T-helper 1 cell (primary cell): ENCODE results near the gene DDX10.

Experiments
- DNase-seq, 5 donors: peaks; one replicate each; pipeline ENCODE4 v3.0.0-alpha.2; 2012 to 2020

The DDX10 gene

GRCh38 chr11:108947654-108948570 lies 283.0 kb downstream of the DDX10 start:
- DNase-seq = no peak

DNA sequence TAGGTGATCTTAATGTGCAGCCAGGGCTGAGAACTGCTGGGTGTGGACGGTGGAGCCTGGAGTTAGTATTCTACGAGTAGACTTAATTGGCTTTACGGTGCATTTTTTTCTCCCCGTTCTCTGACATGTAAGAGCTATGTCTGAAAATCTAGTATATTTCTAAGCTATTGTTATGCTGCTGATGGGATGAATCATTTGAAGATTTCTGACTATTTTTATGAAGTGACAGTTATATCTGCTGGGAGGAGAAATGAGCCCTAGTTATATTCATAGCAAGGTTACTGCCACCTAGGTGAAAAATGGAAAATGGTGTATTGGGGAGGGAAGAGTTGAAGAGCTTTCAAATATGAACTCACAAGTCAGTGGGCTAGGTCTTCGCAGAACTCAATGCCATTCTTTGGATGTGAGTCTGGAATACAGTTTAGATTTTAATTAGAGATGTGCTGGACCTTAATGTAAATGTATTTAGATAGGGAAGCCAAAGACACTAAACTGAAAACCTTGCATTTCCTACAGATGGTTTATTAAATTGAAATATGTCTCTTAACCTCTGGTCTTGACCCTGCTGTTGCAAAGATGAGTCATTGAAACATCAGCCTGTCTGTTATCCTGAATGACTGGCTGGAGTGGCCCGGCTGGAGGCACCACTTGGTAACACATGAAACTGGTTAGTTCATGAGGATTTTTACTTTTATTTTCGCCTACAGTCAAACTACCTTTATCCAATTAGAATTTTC lies 293.7 kb downstream of the DDX10 start:
- DNase-seq = no peak

DNA sequence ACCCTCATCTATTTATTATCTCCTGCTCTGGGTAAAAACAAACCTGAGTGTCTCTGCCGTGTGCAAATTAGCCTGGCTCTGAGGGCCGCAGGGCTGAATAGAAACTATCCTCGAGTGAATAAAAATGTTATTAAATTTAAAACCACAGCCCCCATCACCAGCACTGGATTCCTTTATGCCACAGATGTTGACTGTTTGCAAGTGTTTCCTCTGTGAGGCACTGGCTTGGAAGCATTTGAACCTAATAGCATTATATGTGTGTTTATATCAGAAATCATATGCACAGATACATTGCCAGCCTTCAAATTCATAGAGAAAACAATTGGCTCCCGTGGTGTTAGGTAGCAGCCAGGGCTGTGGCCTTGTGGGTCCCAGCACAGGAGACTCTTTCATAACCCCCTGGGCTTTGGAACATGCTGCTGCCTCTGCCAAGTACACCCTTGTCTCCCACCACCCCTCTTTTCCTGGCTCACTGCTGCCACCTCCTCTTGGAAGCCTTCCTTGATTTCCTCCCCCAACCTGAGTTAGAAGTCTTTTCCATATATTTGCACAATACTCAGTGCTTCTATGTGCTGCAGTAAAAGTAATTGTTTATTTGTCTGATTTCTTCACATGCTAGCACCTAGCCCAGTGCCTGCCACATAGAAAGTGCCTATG lies 294.4 kb downstream of the DDX10 start:
- DNase-seq = no peak

DNA sequence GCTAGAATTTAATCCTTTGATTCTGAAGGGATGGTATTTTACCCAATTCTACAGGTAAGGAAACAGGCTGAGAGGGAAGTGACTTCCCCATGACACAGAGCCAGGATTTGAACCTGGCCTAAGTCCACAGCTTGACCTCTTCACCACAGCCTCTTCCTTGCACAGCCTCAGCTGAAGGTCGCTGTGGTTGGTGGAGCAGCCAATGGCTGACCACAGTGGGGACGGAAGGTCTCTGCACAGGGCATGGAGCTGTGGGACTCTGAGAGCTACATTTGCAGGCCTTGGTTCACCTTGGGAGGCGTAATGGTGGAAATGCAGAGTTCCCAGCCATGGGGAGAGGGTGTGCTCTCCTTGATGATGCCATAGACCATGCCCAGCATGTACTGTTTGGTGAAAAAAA lies 295.0 kb downstream of the DDX10 start:
- no peak for DNase-seq

DNA sequence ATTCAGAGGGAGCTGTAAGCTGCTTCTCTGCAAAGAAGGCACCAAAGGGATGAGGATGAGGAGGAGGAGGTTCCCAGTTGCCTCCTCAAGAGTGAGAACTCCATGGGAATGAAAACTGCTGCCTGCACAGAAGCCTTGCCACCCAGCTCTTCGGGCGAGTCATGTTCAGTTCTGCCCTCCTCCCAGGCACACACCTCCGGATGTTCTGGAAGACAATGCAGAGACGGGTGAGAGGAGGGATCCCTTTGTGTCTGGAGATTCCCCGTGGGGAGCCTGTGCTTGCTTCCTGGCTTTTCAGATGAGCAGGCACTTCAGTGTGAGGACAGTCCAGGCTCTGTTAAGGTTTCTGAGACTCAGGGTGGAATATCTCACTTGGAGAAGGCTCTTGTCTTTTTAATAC lies 295.6 kb downstream of the DDX10 start:
- DNase-seq = no peak

DNA sequence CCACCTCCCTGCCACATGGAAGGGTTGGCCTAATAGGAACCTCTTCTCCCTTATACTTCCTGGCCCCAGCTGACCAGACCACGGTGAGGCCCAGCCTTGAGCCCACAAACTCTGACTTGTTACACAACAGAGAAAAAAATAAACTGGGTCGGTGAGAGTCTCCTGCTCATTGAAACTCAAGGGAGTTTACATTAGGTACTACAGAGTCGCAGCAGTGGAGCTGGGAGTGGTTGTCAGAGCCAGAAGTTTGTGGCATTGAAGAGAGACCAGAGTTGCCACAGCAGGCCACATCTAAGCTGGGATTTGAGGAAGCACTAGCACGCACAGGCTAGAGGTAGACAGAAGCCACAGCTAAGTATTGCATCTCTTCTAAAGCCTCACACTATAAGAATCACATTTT lies 296.2 kb downstream of the DDX10 start:
- DNase-seq = no peak

DNA sequence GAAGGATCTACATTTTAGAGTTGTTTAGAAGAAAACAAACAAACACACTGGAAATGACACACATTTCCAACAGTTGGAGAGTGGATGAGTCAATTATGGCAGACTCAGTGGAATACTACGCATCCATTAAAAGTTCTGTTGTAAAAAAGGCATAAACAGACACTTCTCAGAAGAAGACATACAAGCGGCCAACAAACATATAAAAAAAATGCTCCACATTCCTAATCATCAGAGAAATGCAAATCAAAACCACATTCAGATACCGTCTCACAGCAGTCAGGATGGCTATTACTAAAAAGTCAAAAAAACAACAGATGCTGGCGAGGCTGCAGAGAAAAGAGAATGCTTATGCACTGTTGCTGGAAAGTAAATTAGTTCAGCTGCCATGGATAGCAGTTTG lies 298.2 kb downstream of the DDX10 start:
- no peak for DNase-seq

DNA sequence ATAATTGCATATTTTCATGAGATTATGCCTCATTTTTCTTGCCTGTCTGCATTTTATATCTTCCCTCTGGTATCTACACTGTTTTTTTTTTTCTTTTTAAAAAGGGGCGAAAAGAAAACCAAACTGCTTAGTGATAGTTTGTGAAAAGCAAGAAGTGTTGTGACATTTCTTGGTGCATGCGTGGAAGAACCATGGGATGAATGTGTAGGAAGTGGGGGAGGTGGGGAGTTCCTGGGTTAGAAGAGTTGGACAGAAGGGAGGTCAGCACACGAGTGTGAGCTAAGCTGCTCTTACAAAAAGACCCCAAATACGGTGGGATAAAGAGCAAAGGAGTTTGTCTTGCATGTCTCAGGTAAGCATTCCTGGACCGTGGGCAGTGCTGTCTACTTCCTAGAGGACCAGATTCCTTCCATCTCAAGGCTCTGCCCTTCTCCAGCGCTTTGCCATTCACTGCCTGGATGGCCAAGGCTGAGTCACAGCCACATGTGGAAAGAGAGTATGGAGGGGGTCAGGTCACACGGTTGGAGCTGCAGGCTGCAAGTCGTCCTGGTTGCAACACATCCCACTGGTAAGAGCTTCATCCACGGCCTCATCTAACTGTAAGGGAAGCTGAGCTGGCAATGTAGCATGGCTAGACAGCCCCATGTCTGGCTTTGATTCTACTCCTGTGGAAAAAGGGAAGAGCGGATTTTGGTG lies 300.6 kb downstream of the DDX10 start:
- no peak for DNase-seq

DNA sequence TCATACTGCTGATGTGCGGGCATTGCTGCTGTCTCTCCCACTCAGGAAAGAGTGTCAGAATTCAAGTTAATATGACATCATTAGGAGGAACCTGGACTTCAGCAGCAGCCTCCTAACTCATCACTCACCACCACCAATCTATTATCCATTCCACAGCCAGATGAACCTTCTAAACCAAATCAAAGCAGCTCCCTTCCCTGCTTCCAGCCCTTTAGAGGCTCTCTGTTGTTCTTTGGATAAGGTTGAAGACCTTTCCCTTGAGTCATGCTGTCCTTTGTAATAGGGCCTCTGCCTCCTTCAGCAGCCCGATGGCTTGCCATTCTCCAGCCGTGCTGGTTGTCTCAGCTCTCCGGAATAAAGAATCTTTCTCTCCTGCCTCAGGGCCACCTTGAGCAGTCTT lies 301.3 kb downstream of the DDX10 start:
- no peak for DNase-seq

DNA sequence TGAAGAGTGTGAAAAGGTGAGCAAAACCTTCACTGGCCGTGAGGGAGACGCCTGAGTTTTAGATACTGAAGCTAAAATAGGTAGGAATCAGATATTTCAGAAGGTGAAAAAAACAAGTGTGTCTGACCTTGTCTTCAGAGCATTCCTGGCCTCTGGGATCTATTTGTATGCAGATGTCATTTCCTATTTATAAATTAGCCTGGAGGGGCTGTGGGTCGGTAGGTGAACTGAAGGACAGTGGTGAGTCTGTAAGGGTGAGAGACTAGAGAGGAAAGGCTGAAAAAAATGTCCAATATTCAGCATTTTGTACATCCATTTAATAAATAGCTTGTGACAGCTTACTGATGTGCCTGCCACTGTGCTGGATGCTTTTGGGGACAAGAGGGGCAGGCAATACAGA lies 302.1 kb downstream of the DDX10 start:
- DNase-seq = no peak

GRCh38 chr11:108967571-108967970 lies 302.7 kb downstream of the DDX10 start:
- DNase-seq = no peak

GRCh38 chr11:108970221-108970991 lies 305.5 kb downstream of the DDX10 start:
- DNase-seq = no peak

DNA sequence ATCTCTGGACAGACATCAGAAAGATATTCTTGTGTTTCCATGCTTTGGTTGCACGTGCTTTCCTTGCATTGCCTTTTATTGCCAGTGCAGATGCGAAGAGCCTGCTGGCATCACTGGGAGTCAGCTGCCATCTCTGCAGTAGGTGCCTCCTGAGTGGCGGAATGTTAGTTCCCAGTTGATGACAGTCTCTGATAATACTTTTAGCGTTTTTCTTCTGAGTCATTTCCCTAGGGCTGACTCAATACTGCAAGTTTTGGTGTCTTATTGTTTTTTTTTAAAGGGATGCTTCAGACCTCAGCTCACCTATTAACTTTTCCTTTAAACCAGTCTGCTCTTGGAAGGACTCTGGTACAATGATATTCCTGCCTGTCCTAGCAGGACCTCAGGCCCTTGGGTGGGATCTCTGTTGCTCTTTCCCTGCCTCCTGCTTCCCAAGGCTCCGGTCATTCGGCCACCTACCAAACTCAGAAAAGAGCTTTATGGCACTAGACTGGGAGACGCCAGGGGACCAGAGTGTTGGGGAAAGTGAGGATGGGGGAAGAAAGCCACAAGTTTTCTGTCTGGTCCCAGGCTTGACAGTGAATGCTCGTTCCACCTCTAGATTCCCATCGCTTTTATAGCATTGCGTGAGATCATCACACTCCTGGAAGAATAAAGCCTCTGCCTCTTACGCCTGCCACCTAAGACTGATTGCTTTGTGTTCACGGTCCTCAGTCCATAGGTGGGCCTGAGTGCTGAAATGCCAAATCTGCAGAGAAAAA lies 308.7 kb downstream of the DDX10 start:
- DNase-seq = no peak

- no peak for DNase-seq
Observed at GRCh38 chr11:108975026-108975425, 310.2 kb downstream of the DDX10 start.

GRCh38 chr11:108975641-108976071 lies 310.8 kb downstream of the DDX10 start:
- DNase-seq = no peak

GRCh38 chr11:108983636-108984420 lies 319.0 kb downstream of the DDX10 start:
- no peak for DNase-seq

DNA sequence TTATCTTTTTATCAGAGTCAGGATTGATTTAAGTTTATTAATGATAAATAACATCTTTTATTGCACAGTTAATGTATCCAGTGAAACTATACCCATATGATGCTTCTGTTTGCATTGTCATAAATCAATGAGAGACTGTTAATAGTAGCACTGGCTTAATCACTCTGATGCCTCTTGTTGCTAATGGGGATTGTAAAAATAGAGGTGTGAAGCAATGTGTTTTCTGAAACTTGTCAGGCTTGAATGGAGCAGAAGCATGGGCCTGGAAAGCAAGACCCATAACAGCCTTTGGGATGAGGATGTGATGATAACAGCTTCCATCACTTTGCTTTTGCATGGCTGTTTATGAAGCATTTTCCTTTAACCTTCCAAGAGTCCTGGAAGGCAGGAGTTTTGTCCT lies 319.7 kb downstream of the DDX10 start:
- no peak for DNase-seq

- DNase-seq = no peak
Observed at GRCh38 chr11:108985236-108985944, 320.5 kb downstream of the DDX10 start.

DNA sequence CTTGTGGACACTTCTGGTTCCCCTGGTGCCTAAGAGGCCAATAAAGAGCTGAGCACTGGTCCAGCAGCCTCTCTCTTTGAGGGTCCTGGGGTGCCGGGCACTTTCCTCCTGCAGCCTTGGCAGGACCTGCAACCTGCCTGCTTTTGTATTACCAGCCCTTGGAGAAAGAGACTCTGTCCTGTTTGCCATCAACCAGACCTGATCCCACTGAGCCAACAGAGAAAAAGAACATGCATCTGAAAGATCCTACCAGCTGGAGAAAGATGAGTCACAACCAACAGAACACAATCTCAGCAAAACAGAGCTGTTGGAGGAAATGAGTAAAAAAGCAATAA lies 321.0 kb downstream of the DDX10 start:
- DNase-seq = no peak
